Measurements from ENCODE around the gene KIFC1. TPM values are rescaled to one million over a fixed set of nuclear protein-coding genes. Genes with fewer than 3 reads are reported as not detected.
A peak's percentile ranks its signal among the peaks of the same experiment; 100 is the strongest.

The KIFC1 gene
- total RNA-seq, 1 donor from 2014 or later, result not detected

- Histone ChIP-seq H3K27me3 (no peaks in the 10 kb centered on the region), H3K36me3 (no peaks in the 10 kb centered on the region), H3K9me3 (no peaks in the 10 kb centered on the region), H3K4me3 (no peak overlapping the region), H3K4me1 (peaks cover 21 to 41% of the 10 kb centered on the region in 2 donors), H3K27ac (peak overlapping the region; percentile 95)
- TF ChIP-seq CTCF (IDR thresholded peaks at IDR 0.05), result no peak
- intact Hi-C loops (cut with DNase I), result no loop called here
- DNase-seq (ENCODE audit: low spot score in 2 of 2), result no peak
Measured at GRCh38 chr6:33421344-33421643, 29.7 kb downstream of the KIFC1 start.

DNA sequence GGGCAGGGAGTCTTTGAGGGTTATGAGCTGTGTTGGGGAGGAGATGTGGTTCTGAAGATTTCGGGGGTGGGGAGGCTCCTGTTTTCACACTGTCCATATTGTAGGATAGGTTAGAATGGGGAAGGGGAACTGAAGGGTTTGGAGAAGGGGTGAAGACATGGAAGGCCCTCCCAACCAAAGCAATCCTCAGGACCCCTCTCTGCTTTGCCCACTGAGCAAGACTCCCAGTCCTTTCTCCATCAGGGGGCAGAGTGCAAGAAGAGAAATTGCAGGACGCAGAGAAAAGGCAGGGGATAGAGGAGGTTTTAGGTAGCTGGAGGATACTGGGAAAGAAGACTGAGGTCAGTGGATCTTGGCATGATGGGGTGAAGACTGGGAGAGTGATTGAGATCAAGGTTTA, 32.2 kb downstream of the KIFC1 start:
- Histone ChIP-seq H3K27ac (peak overlapping the region; percentile 92 to 95), H3K4me3 (no peak overlapping the region), H3K36me3 (no peaks in the 10 kb centered on the region), H3K27me3 (no peaks in the 10 kb centered on the region), H3K4me1 (peaks cover 26 to 32% of the 10 kb centered on the region in 2 donors), H3K9me3 (no peaks in the 10 kb centered on the region)
- no peak for TF ChIP-seq CTCF (IDR thresholded peaks at IDR 0.05)
- no peak for DNase-seq (ENCODE audit: low spot score in 2 of 2)
- intact Hi-C loops (cut with DNase I), result no loop called here

GRCh38 chr6:33424855-33425667, 33.4 kb downstream of the KIFC1 start:
- intact Hi-C loops (cut with DNase I), result loop anchor here (1.0 to 5.0 kb wide), 3 partner anchors 14 to 128 kb away; partner anchors contain the start of genes KIFC1, PHF1 and RGL2

DNA sequence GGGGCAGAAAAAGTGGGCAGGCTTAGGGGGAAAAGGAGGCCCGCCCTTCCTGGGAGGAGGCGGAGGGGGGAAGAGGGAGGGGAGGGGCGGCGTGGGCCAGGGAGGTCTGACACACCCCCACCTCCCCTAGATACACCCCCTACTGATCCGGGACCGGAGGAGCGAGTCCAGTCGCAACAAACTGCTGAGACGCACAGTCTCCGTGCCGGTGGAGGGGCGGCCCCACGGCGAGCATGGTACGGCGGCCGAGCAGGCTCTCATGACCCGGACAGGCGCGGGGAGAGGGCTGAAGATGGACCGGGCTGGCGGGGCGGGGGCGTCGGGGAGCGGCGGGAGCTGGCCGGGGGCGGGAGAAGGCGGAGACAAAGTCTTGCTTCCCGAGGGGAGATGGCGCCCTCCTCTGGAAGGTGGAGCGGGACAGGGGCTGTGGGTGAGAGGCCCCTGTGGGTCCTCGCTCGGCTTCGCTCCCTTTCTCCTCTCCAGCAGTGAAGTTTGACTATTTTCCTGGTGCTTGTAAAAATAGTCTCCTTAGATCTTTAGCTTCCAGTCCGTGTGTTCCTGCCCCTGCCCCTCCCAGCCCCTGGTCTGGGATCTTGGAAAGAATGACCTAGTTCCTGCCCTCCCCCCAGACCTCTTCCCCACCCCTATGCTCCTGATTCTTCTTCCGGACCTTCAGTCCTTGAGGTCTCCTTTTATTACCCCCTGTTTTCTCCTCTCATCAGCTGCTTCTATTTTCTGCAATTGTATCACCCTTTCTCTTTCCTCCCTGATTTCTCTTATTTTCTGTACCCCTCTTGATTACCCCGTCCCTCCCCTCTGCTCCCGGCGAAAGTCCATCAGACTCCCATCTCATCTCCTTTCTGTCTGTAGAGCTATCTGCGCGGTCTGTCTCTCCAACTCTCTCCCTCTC, 34.3 kb downstream of the KIFC1 start:
- DNase-seq (ENCODE audit: low spot score in 2 of 2), result peak; percentile 56 to 92
- peak; percentile 27 to 74 (median 63) for TF ChIP-seq CTCF (IDR thresholded peaks at IDR 0.05)
- peaks cover 17 to 23% of the 10 kb centered on the region in 2 donors for H3K4me1 ChIP-seq
- H3K27ac ChIP-seq, result peak overlapping the region; percentile 92 to 95
- intact Hi-C loops (cut with DNase I), result loop anchor here (1.0 to 5.0 kb wide), 4 partner anchors 8 to 129 kb away; partner anchors contain the start of genes CUTA, KIFC1, PHF1 and RGL2
- no peaks in the 10 kb centered on the region for H3K27me3 ChIP-seq
- no peaks in the 10 kb centered on the region for H3K36me3 ChIP-seq
- no peaks in the 10 kb centered on the region for H3K9me3 ChIP-seq
- H3K4me3 ChIP-seq, result peak overlapping the region; percentile 53 to 79

More at GRCh38 chr6:33424855-33425667, 33.4 kb downstream of the KIFC1 start:
- TF ChIP-seq CTCF (IDR thresholded peaks at IDR 0.05), result peak in 1 of 3 experiments; percentile 11
- Histone ChIP-seq H3K4me1 (peaks cover 17 to 23% of the 10 kb centered on the region in 2 donors), H3K9me3 (no peaks in the 10 kb centered on the region), H3K4me3 (peak overlapping the region; percentile 53 to 79), H3K36me3 (no peaks in the 10 kb centered on the region), H3K27ac (peak overlapping the region; percentile 92 to 95), H3K27me3 (no peaks in the 10 kb centered on the region)
- no peak for DNase-seq (ENCODE audit: low spot score in 2 of 2)

DNA sequence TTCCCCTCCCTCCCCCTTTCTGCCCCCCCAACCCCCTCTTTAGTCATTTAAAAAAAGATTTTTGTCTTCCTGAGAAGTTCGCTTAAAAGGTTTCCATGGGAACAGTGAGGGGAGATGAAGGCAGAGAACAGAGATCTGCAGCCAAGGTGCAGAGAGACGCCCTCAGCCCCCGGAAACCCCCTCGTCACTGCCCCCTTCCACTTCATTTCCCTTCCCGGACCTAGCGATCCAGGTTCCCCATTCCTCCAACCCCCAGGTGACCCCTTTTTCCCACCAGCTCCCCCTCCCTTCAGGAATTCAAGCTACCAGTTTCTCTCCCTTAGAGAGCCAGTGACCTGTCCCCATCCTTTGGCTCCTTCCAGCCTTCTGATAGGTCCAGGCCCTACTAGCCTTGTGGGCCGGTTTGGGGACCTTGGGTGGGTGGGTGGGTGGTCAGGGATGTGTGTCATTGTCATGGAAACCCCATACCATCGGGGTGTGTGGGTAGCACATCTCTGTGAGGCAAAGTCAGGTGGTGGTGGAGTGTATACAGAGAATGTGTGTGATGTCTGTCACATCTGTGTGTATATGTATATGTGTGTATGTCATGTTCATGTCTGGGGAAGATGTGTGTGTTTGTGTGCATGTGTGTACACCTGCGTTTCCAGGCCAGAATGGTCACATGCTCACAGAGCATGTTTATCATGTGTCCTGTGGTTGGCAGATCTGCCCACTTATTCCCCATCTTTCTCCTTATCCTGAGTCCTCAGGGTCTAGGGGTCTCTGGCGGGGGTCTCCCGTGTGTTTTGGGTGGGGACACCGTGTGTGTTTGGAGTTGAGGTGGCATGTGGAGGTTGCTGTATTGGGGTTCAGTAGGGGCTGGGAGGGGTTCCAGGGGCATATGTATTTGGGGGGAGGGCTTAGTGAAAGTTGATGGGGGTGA, 35.2 kb downstream of the KIFC1 start:
- intact Hi-C loops (cut with DNase I), result loop anchor here (1.0 to 5.0 kb wide), 2 partner anchors 9 to 130 kb away; partner anchors contain the start of genes CUTA and RGL2

More for the DNA sequence above, 35.2 kb downstream of the KIFC1 start:
- Histone ChIP-seq H3K4me1 (peaks cover 17 to 21% of the 10 kb centered on the region in 2 donors), H3K4me3 (peak overlapping the region; percentile 53 to 79), H3K36me3 (no peaks in the 10 kb centered on the region), H3K9me3 (no peaks in the 10 kb centered on the region), H3K27ac (peak overlapping the region; percentile 92 to 95), H3K27me3 (no peaks in the 10 kb centered on the region)
- TF ChIP-seq CTCF (IDR thresholded peaks at IDR 0.05), result no peak
- no peak for DNase-seq (ENCODE audit: low spot score in 2 of 2)
